HG03460 (cell line): Measurements from ENCODE around the gene CDC42BPB.
"Not testable (repeated sequence)": the region's sequence is repeated elsewhere in the genome, so short reads cannot be mapped to it uniquely, and the experiment has no call there.

ENCODE experiments used
- ATAC-seq: cut with Tn5 transposase; IDR thresholded peaks from one replicate; pipeline ENCODE4 v1.9.1; 2021; ENCODE audit not compliant: unreplicated experiment

Gene CDC42BPB

DNA sequence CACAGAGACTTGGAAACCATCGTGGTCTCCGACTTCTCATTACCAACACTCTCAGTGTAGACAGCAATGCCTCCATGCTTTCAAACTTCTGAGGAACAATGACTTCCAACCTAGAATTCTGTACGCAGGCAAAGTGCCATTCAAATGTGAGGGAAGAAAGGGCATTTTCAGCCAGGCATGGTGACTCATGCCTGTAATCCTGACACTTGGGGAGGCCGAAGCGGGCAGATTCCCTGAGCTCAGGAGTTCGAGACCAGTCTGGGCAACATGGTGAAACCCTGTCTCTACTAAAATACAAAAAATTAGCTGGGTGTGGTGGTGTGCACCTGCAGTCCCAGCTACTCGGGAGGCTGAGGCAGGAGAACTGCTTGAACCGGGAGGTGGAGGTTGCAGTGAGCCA is 9.9 kb downstream of the CDC42BPB start:
- not testable (repeated sequence) for ATAC-seq

GRCh38 chr14:103045371-103045869 is 11.9 kb downstream of the CDC42BPB start:
- peak; percentile 60 for ATAC-seq

DNA sequence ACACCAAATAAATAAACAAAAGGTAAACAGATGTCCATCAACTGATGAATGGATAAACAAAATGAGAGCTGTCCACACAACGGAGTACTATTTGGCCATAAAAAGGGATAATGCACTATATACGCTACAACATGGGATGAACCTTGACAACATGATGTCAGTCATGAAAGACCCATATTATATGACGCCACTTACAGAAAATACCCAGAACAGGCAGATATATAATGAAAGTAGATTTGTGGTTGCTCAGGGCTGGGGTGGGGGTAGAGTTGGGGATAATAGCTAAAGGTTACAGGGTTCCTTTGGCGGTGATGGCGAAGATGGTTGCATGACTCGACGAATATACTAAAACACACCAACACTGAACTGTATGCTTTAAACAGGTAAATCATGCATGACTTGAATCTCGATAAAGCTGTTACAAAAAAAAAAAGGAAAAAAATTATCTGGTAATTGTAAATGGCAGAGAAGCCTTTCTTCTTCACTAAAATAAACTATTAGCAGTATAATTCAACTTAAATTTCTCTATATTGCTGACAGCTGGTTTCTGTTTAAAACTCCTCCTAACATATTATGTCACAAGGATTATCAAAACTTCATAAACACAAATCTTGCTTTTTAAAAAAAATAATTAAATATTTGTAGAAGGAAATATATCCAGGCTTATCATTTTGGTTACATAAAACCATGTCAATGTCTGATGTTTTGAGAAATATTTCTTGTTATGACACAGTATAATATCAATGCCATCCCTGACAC is 13.9 kb downstream of the CDC42BPB start:
- no peak for ATAC-seq

- ATAC-seq: no peak
These were observed 15.9 kb downstream of the CDC42BPB start for GRCh38 chr14:103041464-103041863.

DNA sequence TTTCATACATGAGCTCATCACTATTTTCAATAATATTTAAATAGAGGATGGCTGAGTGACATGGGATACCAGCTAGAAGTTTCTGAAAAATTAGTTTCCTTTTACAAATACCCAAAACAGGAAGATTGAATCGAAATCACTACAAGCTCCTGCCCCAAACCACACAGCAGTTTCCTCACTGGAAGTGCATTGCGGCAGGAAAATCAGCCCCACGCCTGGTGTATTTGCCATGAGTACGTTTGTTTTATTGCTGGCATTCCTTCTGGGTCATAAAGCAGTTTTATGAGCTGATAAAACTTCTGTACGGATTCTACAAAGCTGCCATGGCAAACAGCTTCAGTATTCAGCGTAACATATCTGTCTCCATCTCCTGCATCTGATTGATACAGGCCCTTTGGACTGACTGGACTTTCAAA is 23.7 kb downstream of the CDC42BPB start:
- no peak for ATAC-seq

- no peak for ATAC-seq
These were observed 25.4 kb downstream of the CDC42BPB start for GRCh38 chr14:103031956-103032355.

DNA sequence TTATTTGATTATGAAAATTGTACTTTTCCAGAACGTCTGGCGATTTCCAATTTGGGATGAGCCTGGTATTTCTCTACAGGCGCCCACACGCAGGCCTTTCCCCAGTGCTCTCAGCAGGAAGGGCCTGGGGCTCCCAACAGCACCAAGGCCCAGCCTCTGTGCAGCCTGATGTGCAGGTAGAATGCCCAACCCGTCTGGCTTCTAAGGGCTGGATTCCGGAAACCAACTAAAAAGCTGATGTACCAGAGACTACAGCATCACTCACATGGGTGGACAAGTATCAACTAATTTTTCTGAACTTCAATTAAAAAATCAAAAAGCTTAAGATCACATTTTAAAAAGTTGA is 25.8 kb downstream of the CDC42BPB start:
- no peak for ATAC-seq

GRCh38 chr14:103030741-103031565 is 26.4 kb downstream of the CDC42BPB start:
- no peak for ATAC-seq

GRCh38 chr14:103029936-103030335 is 27.4 kb downstream of the CDC42BPB start:
- no peak for ATAC-seq

DNA sequence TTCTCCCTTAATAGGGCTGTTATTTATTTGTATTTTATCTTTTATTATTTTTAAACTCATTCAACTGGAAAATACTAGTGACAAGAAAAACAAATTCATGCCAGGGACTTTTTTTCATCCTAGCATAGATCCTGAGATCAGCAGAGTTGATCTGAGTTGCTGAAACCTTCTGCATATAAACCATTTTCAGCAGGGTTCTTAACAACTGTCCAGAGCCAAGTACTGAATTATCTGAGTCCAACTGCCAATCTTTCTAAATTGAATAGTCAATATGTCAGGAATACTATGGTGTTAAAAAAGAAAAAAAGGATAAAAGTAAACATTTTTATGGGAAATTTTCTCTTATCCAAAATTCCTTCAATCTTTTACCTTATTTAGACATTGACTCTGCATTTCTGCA is 28.6 kb downstream of the CDC42BPB start:
- ATAC-seq: no peak

- no peak for ATAC-seq
These were observed 29.1 kb downstream of the CDC42BPB start for GRCh38 chr14:103028161-103028767.

- ATAC-seq: no peak
These were observed 29.9 kb downstream of the CDC42BPB start for GRCh38 chr14:103027451-103027850.

DNA sequence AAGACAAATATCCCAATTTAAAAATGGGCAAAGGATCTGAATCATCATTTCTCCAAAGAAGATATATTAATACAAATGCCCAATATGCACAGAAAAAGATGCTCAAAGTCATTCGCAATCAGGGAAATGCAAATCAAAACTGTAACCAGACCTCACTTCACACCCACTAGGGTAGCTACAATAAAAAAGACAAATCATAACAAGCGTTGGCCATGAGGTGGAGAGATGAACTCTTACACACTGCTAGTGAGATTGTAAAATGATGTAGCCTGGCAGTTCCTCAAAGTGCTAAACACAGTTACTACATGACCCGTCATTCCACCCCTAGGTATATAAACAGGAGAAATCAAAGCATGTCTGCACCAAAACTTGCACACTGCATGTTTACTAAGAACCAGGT is 30.4 kb downstream of the CDC42BPB start:
- no peak for ATAC-seq

DNA sequence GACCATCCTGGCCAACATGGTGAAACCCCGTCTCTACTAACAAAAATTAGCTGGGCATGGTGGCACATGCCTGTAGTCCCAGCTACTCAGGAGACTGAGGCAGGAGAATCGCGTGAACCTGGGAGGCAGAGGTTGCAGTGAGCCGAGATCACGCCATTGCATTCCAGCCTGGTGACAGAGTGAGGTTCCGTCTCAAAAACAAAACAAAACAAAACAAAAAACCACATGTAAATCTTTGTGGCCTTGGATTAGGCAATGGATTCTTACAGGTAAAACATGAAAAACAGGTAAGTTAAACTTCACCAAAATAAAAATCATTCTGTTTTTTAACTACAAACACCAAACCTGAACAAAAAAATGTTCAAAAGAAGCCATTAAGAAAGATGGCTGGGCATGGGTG is 31.2 kb downstream of the CDC42BPB start:
- not testable (repeated sequence) for ATAC-seq

GRCh38 chr14:103023881-103024473 is 33.4 kb downstream of the CDC42BPB start:
- no peak for ATAC-seq

- ATAC-seq: no peak
These were observed 34.7 kb downstream of the CDC42BPB start for GRCh38 chr14:103022685-103023044.

- no peak for ATAC-seq
These were observed 35.2 kb downstream of the CDC42BPB start for GRCh38 chr14:103022002-103022684.

DNA sequence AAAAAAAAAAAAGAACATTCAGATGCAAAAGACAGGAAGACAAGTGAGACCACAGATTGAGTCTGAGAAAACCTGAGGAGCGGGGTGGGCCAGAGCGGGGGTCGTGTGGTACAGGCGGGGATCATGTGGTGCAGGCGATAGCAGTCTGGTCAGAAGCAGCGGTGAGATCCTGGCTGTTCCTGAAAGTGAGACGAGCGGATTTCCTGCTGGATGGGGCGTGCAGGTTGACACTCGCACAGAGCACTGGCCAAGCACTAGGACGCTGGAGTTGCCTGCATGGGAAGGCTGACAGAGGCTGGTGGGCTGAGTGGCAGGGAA is 35.7 kb downstream of the CDC42BPB start:
- no peak for ATAC-seq

GRCh38 chr14:103020271-103021170 is 36.8 kb downstream of the CDC42BPB start:
- no peak for ATAC-seq

DNA sequence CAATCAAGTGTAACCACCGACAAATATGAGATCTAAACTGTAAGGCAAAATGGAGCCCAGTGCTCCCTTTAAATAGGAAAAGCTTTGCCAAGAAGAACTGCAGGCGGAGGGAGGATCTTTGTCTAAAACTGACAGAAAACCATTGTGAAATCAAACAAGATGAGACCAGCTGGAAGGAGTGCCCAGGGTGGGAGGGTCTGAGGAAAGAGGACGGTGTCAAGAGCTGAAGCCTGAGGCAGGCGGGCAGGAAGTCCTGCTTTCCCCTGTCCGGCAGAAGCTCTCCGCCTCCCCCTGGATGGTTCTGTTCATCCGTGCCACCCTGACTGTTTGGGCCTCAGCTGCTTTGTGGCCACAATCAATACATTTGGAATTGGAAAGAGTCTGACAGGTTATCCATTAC is 37.5 kb downstream of the CDC42BPB start:
- no peak for ATAC-seq
